IMR-90 (cell line): ENCODE results near the gene DHDDS. TPM values are rescaled to one million over a fixed set of nuclear protein-coding genes. Genes with fewer than 3 reads are reported as not detected.

Experiments used
- ATAC-seq: fragments of 200-7000 bp; cut with Tn5 transposase; 2 replicates; pipeline ENCODE4 v1.9.1; 2020; ENCODE audit warnings: low read depth, mild to moderate bottlenecking, moderate library complexity
- BruUV-seq: library from RNA; stranded (reverse); fragments of 400-500 nt; replicated peaks from 2 replicates; lab custom pipeline; 2021; lab: Mats Ljungman, UMichigan
- CTCF ChIA-PET: fragments of 300-600 bp; formaldehyde crosslinking; extraction: SDS; loops from one replicate; lab custom pipeline; 2021; ENCODE audit warnings: antibody characterized with exemption; lab: Yijun Ruan, JAX
- POLR2A ChIA-PET: fragments of 300-600 bp; sonication (Branson Sonifier 250); formaldehyde crosslinking; loops from one replicate; lab custom pipeline; 2022; ENCODE audit warnings: antibody characterized with exemption; ENCODE audit not compliant: unreplicated experiment; lab: Charles Lee
- DNase-seq: peaks from one replicate; pipeline ENCODE4 v3.0.0; 2013
- H2AFZ ChIP-seq: replicated peaks from 2 replicates; pipeline ENCODE3; 2013; ENCODE audit warnings: low read length, mild to moderate bottlenecking; ENCODE audit not compliant: poor library complexity
- H2AK5ac ChIP-seq: 2 replicates; pipeline ENCODE4 v1.6.1; 2013; ENCODE audit warnings: low read depth, low read length, inconsistent platforms
- H2AK9ac ChIP-seq: replicated peaks from 2 replicates; pipeline ENCODE3; 2013; ENCODE audit warnings: mild to moderate bottlenecking, low read depth, low read length, moderate library complexity; ENCODE audit not compliant: poor library complexity
- H2BK120ac ChIP-seq: 2 replicates; pipeline ENCODE4 v1.6.1; 2013; ENCODE audit warnings: low read depth, low read length, inconsistent platforms
- H2BK15ac ChIP-seq: 3 replicates; pipeline ENCODE4 v1.6.1; 2013; ENCODE audit warnings: low read depth, low read length, inconsistent platforms
- H2BK20ac ChIP-seq: 2 replicates; pipeline ENCODE4 v1.6.1; 2013; ENCODE audit warnings: low read depth, mild to moderate bottlenecking, inconsistent platforms, low read length, moderate library complexity
- H2BK5ac ChIP-seq: 2 replicates; pipeline ENCODE4 v1.6.1; 2013; ENCODE audit warnings: mild to moderate bottlenecking, low read depth, low read length, inconsistent platforms; ENCODE audit not compliant: poor library complexity, severe bottlenecking
- H3K14ac ChIP-seq: replicated peaks from 2 replicates; pipeline ENCODE4 v1.6.1; 2013; ENCODE audit warnings: low read depth, low read length, inconsistent platforms
- H3K18ac ChIP-seq: 2 replicates; pipeline ENCODE4 v1.6.1; 2013; ENCODE audit warnings: low read depth, low read length, control low read depth
- H3K23ac ChIP-seq: 2 replicates; pipeline ENCODE4 v1.6.1; 2013; ENCODE audit warnings: low read depth, low read length, inconsistent platforms
- H3K27ac ChIP-seq: 2 replicates; pipeline ENCODE4 v1.5.1; 2013; ENCODE audit warnings: mild to moderate bottlenecking, control low read depth, low read length; ENCODE audit not compliant: insufficient read depth
- H3K27me3 ChIP-seq: 2 replicates; pipeline ENCODE4 v1.6.1; 2013; ENCODE audit warnings: low read length; ENCODE audit not compliant: control insufficient read depth, insufficient read depth
- H3K36me3 ChIP-seq: 2 replicates; pipeline ENCODE4 v1.6.1; 2013; ENCODE audit warnings: low read length, mixed read lengths; ENCODE audit not compliant: control insufficient read depth, insufficient read depth
- H3K4ac ChIP-seq: 2 replicates; pipeline ENCODE4 v1.6.1; 2013; ENCODE audit warnings: low read depth, low read length, inconsistent platforms
- H3K4me1 ChIP-seq: 2 replicates; pipeline ENCODE4 v1.6.1; 2013; ENCODE audit warnings: low read length, mixed read lengths; ENCODE audit not compliant: control insufficient read depth, insufficient read depth
- H3K4me2 ChIP-seq: 2 replicates; pipeline ENCODE4 v1.6.1; 2013; ENCODE audit warnings: low read depth, mild to moderate bottlenecking, control low read depth, low read length, moderate library complexity
- H3K4me3 ChIP-seq: 2 replicates; pipeline ENCODE4 v1.5.1; 2013; ENCODE audit warnings: low read depth, mild to moderate bottlenecking, control low read depth, low read length, moderate library complexity; ENCODE audit not compliant: insufficient read depth
- H3K56ac ChIP-seq: 2 replicates; pipeline ENCODE4 v1.6.1; 2013; ENCODE audit warnings: low read length, inconsistent platforms; ENCODE audit not compliant: insufficient read depth; ENCODE audit errors: extremely low read depth
- H3K79me1 ChIP-seq, 2 experiments: 2 replicates each; pipeline ENCODE4 v1.6.1; 2013; ENCODE audit warnings: low read length in 2 of 2, inconsistent platforms in 1 of 2, low read depth in 1 of 2
- H3K9ac ChIP-seq: 2 replicates; pipeline ENCODE4 v1.6.1; 2013; ENCODE audit warnings: low read depth, low read length, control low read depth
- H3K9me1 ChIP-seq: 2 replicates; pipeline ENCODE4 v1.6.1; 2013; ENCODE audit warnings: low read length, inconsistent platforms; ENCODE audit not compliant: insufficient read depth
- H3K9me3 ChIP-seq: 2 replicates; pipeline ENCODE4 v1.6.1; 2013; ENCODE audit warnings: low read length; ENCODE audit not compliant: control insufficient read depth, insufficient read depth
- H4K20me1 ChIP-seq: 2 replicates; pipeline ENCODE4 v1.6.1; 2013; ENCODE audit warnings: low read length, inconsistent platforms; ENCODE audit not compliant: insufficient read depth
- H4K5ac ChIP-seq: 2 replicates; pipeline ENCODE4 v1.6.1; 2013; ENCODE audit warnings: mild to moderate bottlenecking, low read depth, low read length, control low read depth
- H4K8ac ChIP-seq, 2 experiments: 2 replicates each; pipeline ENCODE4 v1.6.1; 2013; ENCODE audit warnings: low read depth in 2 of 2, low read length in 2 of 2, control low read depth in 1 of 2, inconsistent platforms in 1 of 2
- H4K91ac ChIP-seq: 2 replicates; pipeline ENCODE4 v1.6.1; 2013; ENCODE audit warnings: low read depth, low read length, inconsistent platforms; ENCODE audit not compliant: insufficient read depth
- BHLHE40 ChIP-seq: fragments of 150-350 bp; IDR thresholded peaks from 2 replicates; pipeline ENCODE4 v1.6.1; 2016; ENCODE audit warnings: mild to moderate bottlenecking, low read depth, low read length
- CEBPB ChIP-seq: IDR thresholded peaks from 2 replicates; pipeline ENCODE4 v1.6.1; 2012; ENCODE audit warnings: low read depth, low read length, improper control_type of control experiment
- CHD1 ChIP-seq: IDR thresholded peaks from 2 replicates; pipeline ENCODE4 v1.6.1; 2012; ENCODE audit warnings: low read depth, low read length, improper control_type of control experiment
- ELK1 ChIP-seq: fragments of 150-350 bp; IDR thresholded peaks from 2 replicates; pipeline ENCODE4 v1.6.1; 2016; ENCODE audit warnings: low read depth, mild to moderate bottlenecking, low read length, moderate library complexity, borderline replicate concordance
- FOS ChIP-seq: fragments of 150-350 bp; IDR thresholded peaks from 2 replicates; pipeline ENCODE4 v1.6.1; 2016; ENCODE audit warnings: low read depth, low read length
- MAFK ChIP-seq: IDR thresholded peaks from 2 replicates; pipeline ENCODE4 v1.6.1; 2012; ENCODE audit warnings: low read depth, low read length, improper control_type of control experiment
- MAZ ChIP-seq: IDR thresholded peaks from 2 replicates; pipeline ENCODE4 v1.6.1; 2012; ENCODE audit warnings: low read depth, mild to moderate bottlenecking, low read length, improper control_type of control experiment, moderate library complexity, borderline replicate concordance
- MXI1 ChIP-seq: IDR thresholded peaks from 2 replicates; pipeline ENCODE4 v1.6.1; 2012; ENCODE audit warnings: low read depth, mild to moderate bottlenecking, low read length, moderate library complexity, borderline replicate concordance
- NFE2L2 ChIP-seq: fragments of 150-350 bp; IDR thresholded peaks from 2 replicates; pipeline ENCODE4 v1.6.1; 2016; ENCODE audit warnings: low read depth, mild to moderate bottlenecking, low read length
- POLR2A ChIP-seq: IDR thresholded peaks from 2 replicates; pipeline ENCODE4 v1.6.1; 2012; ENCODE audit warnings: mild to moderate bottlenecking, low read depth, low read length
- RAD21 ChIP-seq: IDR thresholded peaks from 2 replicates; pipeline ENCODE4 v1.6.1; 2012; ENCODE audit warnings: low read length, improper control_type of control experiment
- RCOR1 ChIP-seq: IDR thresholded peaks from 2 replicates; pipeline ENCODE4 v1.6.1; 2012; ENCODE audit warnings: mild to moderate bottlenecking, low read length, improper control_type of control experiment; ENCODE audit not compliant: insufficient replicate concordance
- RFX5 ChIP-seq: IDR thresholded peaks from 2 replicates; pipeline ENCODE4 v1.8.0; 2012; ENCODE audit warnings: low read depth, mild to moderate bottlenecking, low read length, moderate library complexity
- SMC3 ChIP-seq: fragments of 150-350 bp; IDR thresholded peaks from 2 replicates; pipeline ENCODE4 v1.6.1; 2016; ENCODE audit warnings: low read depth, mild to moderate bottlenecking, antibody characterized with exemption, low read length, moderate library complexity
- USF2 ChIP-seq: fragments of 150-350 bp; IDR thresholded peaks from 2 replicates; pipeline ENCODE4 v1.6.1; 2017; ENCODE audit warnings: mild to moderate bottlenecking, antibody characterized with exemption, low read length, low read depth
- WGBS, 2 experiments: methylation state at CpG; one replicate each; pipeline versions ENCODE4 v1.1.5 to v1.1.7; 2013; ENCODE audit warnings: missing lambda C conversion rate in 2 of 2; ENCODE audit not compliant: insufficient read length in 1 of 2; ENCODE audit errors: extremely low coverage in 2 of 2; 5-methylcytosine and 5-hydroxymethylcytosine counted together
- dilution Hi-C: fragments of 300-500 bp; cut with HindIII; formaldehyde crosslinking; loops from one replicate; pipeline ENCODE4 v1.14.3; 2018; ENCODE audit warnings: low sequenced_read_pairs; ENCODE audit not compliant: unreplicated experiment
- in situ Hi-C: fragments of 300-500 bp; cut with MboI; formaldehyde crosslinking; loops from 3 replicates; pipeline ENCODE4 v1.14.3; 2019; ENCODE audit warnings: low sequenced_read_pairs, inconsistent platforms, mixed read lengths
- intact Hi-C: fragments of 100-400 bp; cut with micrococcal nuclease; formaldehyde crosslinking; loops from 2 replicates; pipeline ENCODE4 v1.10.0; 2022
- polyA plus RNA-seq, 3 experiments: library from polyadenylated mRNA; depleted of rRNA; stranded (reverse); fragments of >200 nt; gene quantifications; 2 replicates each; pipeline ENCODE4 v1.2.3, GENCODE V29; 2012; ENCODE audit warnings: low replicate concordance in 1 of 3
- total RNA-seq: library from RNA; depleted of rRNA; stranded (reverse); fragments of >200 nt; gene quantifications from 2 replicates; pipeline ENCODE4 v1.2.3, GENCODE V29; 2012

DHDDS gene
- total and polyA plus RNA-seq, 2 of the 4 experiments (the other 2 are of a cell fraction), result 49.3 to 67.7 TPM

- H2AFZ ChIP-seq, result no peak overlapping the region
Measured at GRCh38 chr1:26493267-26493666, 61.1 kb downstream of the DHDDS start.

More at GRCh38 chr1:26493267-26493666, 61.1 kb downstream of the DHDDS start:
- Histone ChIP-seq H3K4me3 (no peak overlapping the region), H2AK5ac (no peak overlapping the region), H3K4me2 (no peak overlapping the region), H4K5ac (no peak overlapping the region), H2AK9ac (no peak overlapping the region), H4K8ac (no peak overlapping the region), H4K91ac (no peak overlapping the region), H2BK120ac (no peak overlapping the region), H3K18ac (no peak overlapping the region), H4K20me1 (peaks cover 4% of the 10 kb centered on the region; the same call in 1 of the 2 replicates), H3K9ac (no peak overlapping the region), H3K56ac (no peak overlapping the region), H2BK15ac (no peak overlapping the region), H3K27ac (no peak overlapping the region), H3K79me1 (no peaks in the 10 kb centered on the region), H3K23ac (no peak overlapping the region), H2BK20ac (no peak overlapping the region), H2BK5ac (no peak overlapping the region), H3K14ac (no peak overlapping the region), H3K4ac (no peak overlapping the region), H3K27me3 (peaks cover 5% of the 10 kb centered on the region; the same call in 1 of the 2 replicates), H3K4me1 (peaks cover 2% of the 10 kb centered on the region; the same call in 1 of the 2 replicates), H3K9me3 (no peaks in the 10 kb centered on the region), H3K36me3 (no peaks in the 10 kb centered on the region), H3K9me1 (no peaks in the 10 kb centered on the region)
- ChIA-PET CTCF (interaction anchor here (0.7 kb wide), 1 partner anchor 12 kb away, joined by 3 read pairs; no protein-coding TSS in a partner anchor), POLR2A (no interaction called here)
- TF ChIP-seq RCOR1 (no peak), FOS (no peak), POLR2A (no peak), NFE2L2 (no peak), USF2 (no peak), RFX5 (no peak), CEBPB (no peak), MAFK (no peak), CHD1 (no peak), ELK1 (no peak), MXI1 (no peak), BHLHE40 (no peak), RAD21 (no peak), SMC3 (no peak), MAZ (no peak)
- in situ Hi-C loops (no loop called here), intact Hi-C loops (no loop called here), dilution Hi-C loops (no loop called here)
- ATAC-seq (no peak), DNase-seq (no peak)
- no TSS peak for BruUV-seq
- no CpG with 5 or more reads among the region's 3 CpGs for WGBS, 2 experiments
